Ishikawa (cell line): ENCODE data around the gene TRAK1.

Experiments
- EGR1 ChIP-seq: IDR thresholded peaks from 2 replicates; pipeline ENCODE4 v1.6.1; 2012
- EP300 ChIP-seq: IDR thresholded peaks from 2 replicates; pipeline ENCODE4 v1.6.1; 2012; ENCODE audit warnings: borderline replicate concordance
- NFIC ChIP-seq: IDR thresholded peaks from 2 replicates; pipeline ENCODE4 v1.6.1; 2012
- TAF1 ChIP-seq: IDR thresholded peaks from 2 replicates; pipeline ENCODE4 v1.6.1; 2012; ENCODE audit warnings: low read depth, mild to moderate bottlenecking
- TCF12 ChIP-seq: IDR thresholded peaks from 2 replicates; pipeline ENCODE4 v1.6.1; 2012; ENCODE audit warnings: low read depth
- YY1 ChIP-seq: IDR thresholded peaks from 2 replicates; pipeline ENCODE4 v1.6.1; 2012; ENCODE audit warnings: low read depth
- TF ChIP-seq, protein P1 (sequence below): IDR thresholded peaks from 2 replicates; pipeline ENCODE4 v1.6.1; 2012; ENCODE audit warnings: low read depth, mild to moderate bottlenecking

DNA sequence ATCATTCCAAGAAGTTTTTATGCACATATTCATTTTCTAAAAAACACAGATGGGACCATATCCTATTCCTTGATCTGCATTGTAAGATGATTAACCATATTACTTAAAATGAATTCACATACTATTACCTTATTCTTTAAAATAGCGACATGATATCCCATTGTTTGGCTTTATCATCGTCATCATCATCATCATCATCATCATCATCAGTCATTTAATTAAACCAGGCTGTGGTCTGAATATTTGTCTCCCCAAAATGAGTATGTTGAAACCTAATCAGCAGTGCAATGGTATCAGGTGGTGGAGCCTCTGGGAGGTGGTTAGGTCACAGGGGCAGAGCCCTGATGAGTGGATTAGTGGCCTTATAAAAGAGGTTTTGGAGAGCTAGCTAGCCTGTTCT is 4.4 kb downstream of the TRAK1 start:
- TF ChIP-seq EP300 (no peak), TCF12 (no peak), EGR1 (no peak), YY1 (no peak), TAF1 (no peak), NFIC (no peak)
- TF ChIP-seq, protein P1, sequence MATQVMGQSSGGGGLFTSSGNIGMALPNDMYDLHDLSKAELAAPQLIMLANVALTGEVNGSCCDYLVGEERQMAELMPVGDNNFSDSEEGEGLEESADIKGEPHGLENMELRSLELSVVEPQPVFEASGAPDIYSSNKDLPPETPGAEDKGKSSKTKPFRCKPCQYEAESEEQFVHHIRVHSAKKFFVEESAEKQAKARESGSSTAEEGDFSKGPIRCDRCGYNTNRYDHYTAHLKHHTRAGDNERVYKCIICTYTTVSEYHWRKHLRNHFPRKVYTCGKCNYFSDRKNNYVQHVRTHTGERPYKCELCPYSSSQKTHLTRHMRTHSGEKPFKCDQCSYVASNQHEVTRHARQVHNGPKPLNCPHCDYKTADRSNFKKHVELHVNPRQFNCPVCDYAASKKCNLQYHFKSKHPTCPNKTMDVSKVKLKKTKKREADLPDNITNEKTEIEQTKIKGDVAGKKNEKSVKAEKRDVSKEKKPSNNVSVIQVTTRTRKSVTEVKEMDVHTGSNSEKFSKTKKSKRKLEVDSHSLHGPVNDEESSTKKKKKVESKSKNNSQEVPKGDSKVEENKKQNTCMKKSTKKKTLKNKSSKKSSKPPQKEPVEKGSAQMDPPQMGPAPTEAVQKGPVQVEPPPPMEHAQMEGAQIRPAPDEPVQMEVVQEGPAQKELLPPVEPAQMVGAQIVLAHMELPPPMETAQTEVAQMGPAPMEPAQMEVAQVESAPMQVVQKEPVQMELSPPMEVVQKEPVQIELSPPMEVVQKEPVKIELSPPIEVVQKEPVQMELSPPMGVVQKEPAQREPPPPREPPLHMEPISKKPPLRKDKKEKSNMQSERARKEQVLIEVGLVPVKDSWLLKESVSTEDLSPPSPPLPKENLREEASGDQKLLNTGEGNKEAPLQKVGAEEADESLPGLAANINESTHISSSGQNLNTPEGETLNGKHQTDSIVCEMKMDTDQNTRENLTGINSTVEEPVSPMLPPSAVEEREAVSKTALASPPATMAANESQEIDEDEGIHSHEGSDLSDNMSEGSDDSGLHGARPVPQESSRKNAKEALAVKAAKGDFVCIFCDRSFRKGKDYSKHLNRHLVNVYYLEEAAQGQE: no peak
